Breast epithelium (tissue), 3 donors: ENCODE measurements around the gene DNAH3.

Source experiments
- CTCF ChIP-seq, 3 donors: fragments of 450-650 bp; IDR thresholded peaks; one replicate each; pipeline ENCODE4 v1.5.1; 2016 to 2017; ENCODE audit warnings: antibody characterized with exemption in 3 of 3, mild to moderate bottlenecking in 3 of 3, moderate library complexity in 3 of 3
- POLR2A ChIP-seq: fragments of 450-650 bp; IDR thresholded peaks from one replicate; pipeline ENCODE4 v1.6.1; 2016; ENCODE audit warnings: antibody characterized with exemption, mild to moderate bottlenecking, moderate library complexity

- TF ChIP-seq CTCF (IDR thresholded peaks at IDR 0.05) (no peak), POLR2A (no peak)
Measured at GRCh38 chr16:21075252-21075651, 75.4 kb downstream of the DNAH3 start.
